Hepatocyte (in vitro differentiated cells): Measurements from ENCODE around the gene GPC3. TPM values are rescaled to one million over a fixed set of nuclear protein-coding genes. Genes with fewer than 3 reads are reported as not detected.

Source experiments
- DNase-seq: peaks from one replicate; pipeline ENCODE4 v3.0.0-alpha.2; 2016; ENCODE audit warnings: low spot score
- H2AFZ ChIP-seq: fragments of 200-600 bp; sonication (generic); 2 replicates; pipeline ENCODE4 v1.6.0; 2016; ENCODE audit warnings: antibody characterized with exemption, mild to moderate bottlenecking
- H3K27ac ChIP-seq: fragments of 200-600 bp; sonication (generic); 2 replicates; pipeline ENCODE4 v1.5.1; 2016; ENCODE audit warnings: mild to moderate bottlenecking
- H3K27me3 ChIP-seq: fragments of 200-600 bp; sonication (generic); 2 replicates; pipeline ENCODE4 v1.6.1; 2016
- H3K36me3 ChIP-seq: fragments of 200-600 bp; sonication (generic); replicated peaks from 2 replicates; pipeline ENCODE4 v1.5.1; 2016; ENCODE audit warnings: low read depth; ENCODE audit not compliant: insufficient read depth
- H3K4me1 ChIP-seq: fragments of 200-600 bp; sonication (generic); 2 replicates; pipeline ENCODE4 v1.5.1; 2016; ENCODE audit warnings: mild to moderate bottlenecking, moderate library complexity; ENCODE audit not compliant: insufficient read depth
- H3K4me2 ChIP-seq: fragments of 200-600 bp; sonication (generic); 2 replicates; pipeline ENCODE4 v1.6.0; 2016
- H3K4me3 ChIP-seq: fragments of 200-600 bp; sonication (generic); 2 replicates; pipeline ENCODE4 v1.5.1; 2016; ENCODE audit warnings: mild to moderate bottlenecking
- H3K79me2 ChIP-seq: fragments of 200-600 bp; sonication (generic); 2 replicates; pipeline ENCODE4 v1.6.0; 2017; ENCODE audit warnings: mild to moderate bottlenecking
- H3K9me2 ChIP-seq: fragments of 200-600 bp; sonication (generic); replicated peaks from 2 replicates; pipeline ENCODE4 v1.6.0; 2017; ENCODE audit warnings: mild to moderate bottlenecking; ENCODE audit not compliant: insufficient read depth
- H3K9me3 ChIP-seq: fragments of 200-600 bp; sonication (generic); 2 replicates; pipeline ENCODE4 v1.5.1; 2016; ENCODE audit warnings: low read depth, mild to moderate bottlenecking
- H4K20me1 ChIP-seq: fragments of 200-600 bp; sonication (generic); 2 replicates; pipeline ENCODE4 v1.6.0; 2016; ENCODE audit warnings: mild to moderate bottlenecking; ENCODE audit not compliant: insufficient read depth, poor library complexity, severe bottlenecking
- CTCF ChIP-seq: fragments of 200-600 bp; sonication (generic); IDR thresholded peaks from 2 replicates; pipeline ENCODE4 v1.5.1; 2016; ENCODE audit warnings: antibody characterized with exemption, mild to moderate bottlenecking; ENCODE audit not compliant: poor library complexity
- EZH2 ChIP-seq: fragments of 200-600 bp; sonication (generic); IDR thresholded peaks from 2 replicates; pipeline ENCODE4 v1.6.1; 2016; ENCODE audit warnings: antibody characterized with exemption, mild to moderate bottlenecking, borderline replicate concordance
- EZH2phosphoT487 ChIP-seq: fragments of 200-600 bp; sonication (generic); IDR thresholded peaks from one replicate; pipeline ENCODE4 v1.6.1; 2018; ENCODE audit warnings: antibody characterized with exemption, mild to moderate bottlenecking, low read depth, moderate library complexity; ENCODE audit not compliant: unreplicated experiment, severe bottlenecking
- WGBS: methylation state at CpG from one replicate; pipeline ENCODE4 v1.1.6; 2016; ENCODE audit warnings: low lambda C conversion rate; ENCODE audit errors: missing lambda C conversion rate; 5-methylcytosine and 5-hydroxymethylcytosine counted together
- polyA plus RNA-seq: library from polyadenylated mRNA; unstranded; fragments of >200 nt; fragmentation: Nextera tagmentation; extraction: Ambion mirVana; gene quantifications from 2 replicates; pipeline ENCODE4 v1.2.1, GENCODE V29; 2016
- total RNA-seq: library from RNA; depleted of rRNA; stranded (reverse); fragments of >200 nt; gene quantifications from 2 replicates; pipeline ENCODE4 v1.2.3, GENCODE V29; 2014

The GPC3 gene
- total and polyA plus RNA-seq, 2 experiments from 2014 or later, result 789 to 860 TPM

- no peaks in the 10 kb centered on the region for H3K9me2 ChIP-seq
- no peak overlapping the region for H2AFZ ChIP-seq
- no peak for DNase-seq
- H3K27me3 ChIP-seq, result no peaks in the 10 kb centered on the region
- no peaks in the 10 kb centered on the region for H3K9me3 ChIP-seq
- no peak overlapping the region for H3K4me2 ChIP-seq
- TF ChIP-seq CTCF, result no peak
- no peak for TF ChIP-seq EZH2phosphoT487
- no peak for TF ChIP-seq EZH2
- no peak overlapping the region for H3K27ac ChIP-seq
- no peak overlapping the region for H3K4me3 ChIP-seq
- no peaks in the 10 kb centered on the region for H3K79me2 ChIP-seq
- H3K4me1 ChIP-seq, result no peaks in the 10 kb centered on the region
- no peaks in the 10 kb centered on the region for H3K36me3 ChIP-seq
- WGBS, result 86% methylated on average over 1 of the region's 1 CpG
- no peaks in the 10 kb centered on the region for H4K20me1 ChIP-seq
These were observed 351.0 kb downstream of the GPC3 start for GRCh38 chrX:133634416-133634815.

- Histone ChIP-seq H2AFZ (no peak overlapping the region), H4K20me1 (no peaks in the 10 kb centered on the region), H3K9me3 (no peaks in the 10 kb centered on the region), H3K4me3 (no peak overlapping the region), H3K36me3 (no peaks in the 10 kb centered on the region), H3K9me2 (no peaks in the 10 kb centered on the region), H3K4me1 (no peaks in the 10 kb centered on the region), H3K79me2 (no peaks in the 10 kb centered on the region), H3K27ac (no peak overlapping the region), H3K4me2 (no peak overlapping the region), H3K27me3 (no peaks in the 10 kb centered on the region)
- DNase-seq, result no peak
- TF ChIP-seq EZH2, result no peak
- no peak for TF ChIP-seq CTCF
- TF ChIP-seq EZH2phosphoT487, result no peak
- 68% methylated on average over 1 of the region's 1 CpG for WGBS
These were observed 351.4 kb downstream of the GPC3 start for GRCh38 chrX:133633950-133634349.

- Histone ChIP-seq H3K9me2 (no peaks in the 10 kb centered on the region), H3K9me3 (no peaks in the 10 kb centered on the region), H3K4me2 (no peak overlapping the region), H4K20me1 (no peaks in the 10 kb centered on the region), H3K4me3 (no peak overlapping the region), H3K27ac (no peak overlapping the region), H3K27me3 (no peaks in the 10 kb centered on the region), H3K4me1 (no peaks in the 10 kb centered on the region), H3K36me3 (no peaks in the 10 kb centered on the region), H3K79me2 (no peaks in the 10 kb centered on the region), H2AFZ (no peak overlapping the region)
- DNase-seq, result no peak
- no peak for TF ChIP-seq EZH2
- TF ChIP-seq EZH2phosphoT487, result no peak
- no peak for TF ChIP-seq CTCF
These were observed 352.2 kb downstream of the GPC3 start for GRCh38 chrX:133633162-133633561.

GRCh38 chrX:133630362-133630761, 355.0 kb downstream of the GPC3 start:
- H2AFZ ChIP-seq, result no peak overlapping the region
- no peaks in the 10 kb centered on the region for H3K27me3 ChIP-seq
- no peaks in the 10 kb centered on the region for H3K79me2 ChIP-seq
- no peak overlapping the region for H3K4me3 ChIP-seq
- no peaks in the 10 kb centered on the region for H3K36me3 ChIP-seq
- no peak for DNase-seq
- H3K4me2 ChIP-seq, result no peak overlapping the region
- H4K20me1 ChIP-seq, result no peaks in the 10 kb centered on the region
- no peaks in the 10 kb centered on the region for H3K9me3 ChIP-seq
- H3K9me2 ChIP-seq, result no peaks in the 10 kb centered on the region
- WGBS, result 64% methylated on average over 4 of the region's 4 CpGs
- no peak overlapping the region for H3K27ac ChIP-seq
- TF ChIP-seq CTCF (no peak), EZH2phosphoT487 (no peak), EZH2 (no peak)
- no peaks in the 10 kb centered on the region for H3K4me1 ChIP-seq
